Activated naive CD8-positive, alpha-beta T cell treated with anti-CD3 and anti-CD28 coated beads for 36 hours (primary cell): ENCODE results near the gene FBLN2. TPM values are rescaled to one million over a fixed set of nuclear protein-coding genes. Genes with fewer than 3 reads are reported as not detected.

Experiments used
- DNase-seq: peaks from one replicate; pipeline ENCODE4 v3.0.0; 2021
- H3K27ac Mint-ChIP-seq: one replicate; pipeline ENCODE4 v1.8.0; 2022; ENCODE audit warnings: mild to moderate bottlenecking, moderate library complexity, mixed read lengths
- H3K27me3 Mint-ChIP-seq: one replicate; pipeline ENCODE4 v1.8.0; 2022; ENCODE audit warnings: mild to moderate bottlenecking, mixed read lengths
- H3K36me3 Mint-ChIP-seq: one replicate; pipeline ENCODE4 v1.8.0; 2021; ENCODE audit warnings: mild to moderate bottlenecking, mixed read lengths
- H3K4me1 Mint-ChIP-seq: one replicate; pipeline ENCODE4 v1.8.0; 2021; ENCODE audit warnings: mixed read lengths
- H3K4me3 Mint-ChIP-seq: one replicate; pipeline ENCODE4 v1.8.0; 2022; ENCODE audit warnings: mild to moderate bottlenecking, moderate library complexity, mixed read lengths
- H3K9me3 Mint-ChIP-seq: one replicate; pipeline ENCODE4 v1.8.0; 2022; ENCODE audit warnings: mixed read lengths
- total RNA-seq, 2 experiments: library from RNA; stranded (reverse); gene quantifications; one replicate each; pipeline ENCODE4 v1.2.3, GENCODE V29; 2021

Gene FBLN2
- total RNA-seq, 2 experiments from 2014 or later: 1.9 to 3.1 TPM

- Mint-ChIP-seq H3K9me3 (no peaks in the 10 kb centered on the region), H3K4me1 (no peaks in the 10 kb centered on the region), H3K27ac (no peak overlapping the region), H3K36me3 (no peaks in the 10 kb centered on the region), H3K27me3 (no peaks in the 10 kb centered on the region), H3K4me3 (no peak overlapping the region)
- DNase-seq: no peak
Measured at GRCh38 chr3:13508496-13508895, 40.4 kb upstream of the FBLN2 start.

- Mint-ChIP-seq H3K9me3 (no peaks in the 10 kb centered on the region), H3K4me3 (no peak overlapping the region), H3K4me1 (no peaks in the 10 kb centered on the region), H3K27ac (no peak overlapping the region), H3K27me3 (no peaks in the 10 kb centered on the region), H3K36me3 (no peaks in the 10 kb centered on the region)
- DNase-seq: no peak
Measured at GRCh38 chr3:13509059-13509815, 39.7 kb upstream of the FBLN2 start.

GRCh38 chr3:13509816-13510192 is 39.1 kb upstream of the FBLN2 start:
- Mint-ChIP-seq H3K27ac (no peak overlapping the region), H3K9me3 (no peaks in the 10 kb centered on the region), H3K36me3 (no peaks in the 10 kb centered on the region), H3K4me3 (no peak overlapping the region), H3K4me1 (no peaks in the 10 kb centered on the region), H3K27me3 (no peaks in the 10 kb centered on the region)
- no peak for DNase-seq

GRCh38 chr3:13512451-13512850 is 36.5 kb upstream of the FBLN2 start:
- no peaks in the 10 kb centered on the region for H3K4me1 Mint-ChIP-seq
- no peaks in the 10 kb centered on the region for H3K36me3 Mint-ChIP-seq
- H3K9me3 Mint-ChIP-seq: no peaks in the 10 kb centered on the region
- no peak overlapping the region for H3K4me3 Mint-ChIP-seq
- no peak for DNase-seq
- no peak overlapping the region for H3K27ac Mint-ChIP-seq
- H3K27me3 Mint-ChIP-seq: no peaks in the 10 kb centered on the region

GRCh38 chr3:13513051-13513912 is 35.6 kb upstream of the FBLN2 start:
- Mint-ChIP-seq H3K4me1 (no peaks in the 10 kb centered on the region), H3K27ac (no peak overlapping the region)

GRCh38 chr3:13513913-13514517 is 34.9 kb upstream of the FBLN2 start:
- Mint-ChIP-seq H3K27me3 (no peaks in the 10 kb centered on the region), H3K36me3 (no peaks in the 10 kb centered on the region), H3K9me3 (no peaks in the 10 kb centered on the region), H3K27ac (no peak overlapping the region), H3K4me1 (no peaks in the 10 kb centered on the region), H3K4me3 (no peak overlapping the region)
- no peak for DNase-seq

More at GRCh38 chr3:13513051-13513912, 35.6 kb upstream of the FBLN2 start:
- Mint-ChIP-seq H3K27me3 (no peaks in the 10 kb centered on the region), H3K9me3 (no peaks in the 10 kb centered on the region), H3K36me3 (no peaks in the 10 kb centered on the region), H3K4me3 (no peak overlapping the region)
- DNase-seq: no peak

- Mint-ChIP-seq H3K9me3 (no peaks in the 10 kb centered on the region), H3K27me3 (no peaks in the 10 kb centered on the region), H3K36me3 (no peaks in the 10 kb centered on the region), H3K4me3 (no peak overlapping the region), H3K4me1 (no peaks in the 10 kb centered on the region), H3K27ac (no peak overlapping the region)
- no peak for DNase-seq
Measured at GRCh38 chr3:13514639-13515435, 34.1 kb upstream of the FBLN2 start.

- no peaks in the 10 kb centered on the region for H3K36me3 Mint-ChIP-seq
- H3K4me3 Mint-ChIP-seq: no peak overlapping the region
- no peaks in the 10 kb centered on the region for H3K9me3 Mint-ChIP-seq
- no peaks in the 10 kb centered on the region for H3K4me1 Mint-ChIP-seq
- no peak overlapping the region for H3K27ac Mint-ChIP-seq
- DNase-seq: no peak
- H3K27me3 Mint-ChIP-seq: no peaks in the 10 kb centered on the region
Measured at GRCh38 chr3:13515786-13516759, 32.9 kb upstream of the FBLN2 start.

- Mint-ChIP-seq H3K36me3 (no peaks in the 10 kb centered on the region), H3K9me3 (peaks cover under 1% of the 10 kb centered on the region), H3K27ac (no peak overlapping the region), H3K4me3 (no peak overlapping the region), H3K4me1 (no peaks in the 10 kb centered on the region), H3K27me3 (no peaks in the 10 kb centered on the region)
- no peak for DNase-seq
Measured at GRCh38 chr3:13516760-13517135, 32.2 kb upstream of the FBLN2 start.

- Mint-ChIP-seq H3K4me3 (no peak overlapping the region), H3K9me3 (peaks cover 1% of the 10 kb centered on the region), H3K4me1 (no peaks in the 10 kb centered on the region), H3K27me3 (no peaks in the 10 kb centered on the region), H3K27ac (no peak overlapping the region), H3K36me3 (no peaks in the 10 kb centered on the region)
- no peak for DNase-seq
Measured at GRCh38 chr3:13517253-13517977, 31.5 kb upstream of the FBLN2 start.

GRCh38 chr3:13518516-13518953 is 30.4 kb upstream of the FBLN2 start:
- Mint-ChIP-seq H3K27me3 (no peaks in the 10 kb centered on the region), H3K27ac (no peak overlapping the region), H3K9me3 (peaks cover 1% of the 10 kb centered on the region), H3K36me3 (no peaks in the 10 kb centered on the region), H3K4me1 (no peaks in the 10 kb centered on the region), H3K4me3 (no peak overlapping the region)
- DNase-seq: no peak

- Mint-ChIP-seq H3K27me3 (no peaks in the 10 kb centered on the region), H3K4me3 (no peak overlapping the region), H3K4me1 (no peaks in the 10 kb centered on the region), H3K27ac (no peak overlapping the region), H3K9me3 (peaks cover 1% of the 10 kb centered on the region), H3K36me3 (no peaks in the 10 kb centered on the region)
- no peak for DNase-seq
Measured at GRCh38 chr3:13519006-13519791, 29.7 kb upstream of the FBLN2 start.
